Mesodermal cell (in vitro differentiated cells): ENCODE results near the gene CMPK1.
A peak's percentile ranks its signal among the peaks of the same experiment; 100 is the strongest.

Experiments used
- H3K27ac ChIP-seq: 2 replicates; pipeline ENCODE4 v1.7.0; 2013; ENCODE audit warnings: mild to moderate bottlenecking, low read depth, low read length, moderate library complexity; ENCODE audit not compliant: severe bottlenecking
- H3K36me3 ChIP-seq: 2 replicates; pipeline ENCODE4 v1.7.1; 2013; ENCODE audit warnings: mild to moderate bottlenecking, low read length, moderate library complexity; ENCODE audit not compliant: control insufficient read depth, insufficient read depth
- H3K4me1 ChIP-seq: one replicate; pipeline ENCODE4 v1.7.1; 2013; ENCODE audit warnings: mild to moderate bottlenecking, low read length; ENCODE audit not compliant: insufficient read depth, control insufficient read depth, poor library complexity, severe bottlenecking
- H3K4me3 ChIP-seq: 2 replicates; pipeline ENCODE4 v1.7.0; 2013; ENCODE audit warnings: low read length, control low read depth, mild to moderate bottlenecking; ENCODE audit not compliant: insufficient read depth, poor library complexity, severe bottlenecking; ENCODE audit errors: extremely low read depth
- H3K9me3 ChIP-seq: 2 replicates; pipeline ENCODE4 v1.7.1; 2013; ENCODE audit warnings: mild to moderate bottlenecking, low read length, moderate library complexity; ENCODE audit not compliant: control insufficient read depth
- WGBS, 2 experiments: methylation state at CpG; one replicate each; pipeline ENCODE4 v1.1.5; 2013; ENCODE audit warnings: missing lambda C conversion rate in 2 of 2; ENCODE audit not compliant: insufficient coverage in 2 of 2; 5-methylcytosine and 5-hydroxymethylcytosine counted together

The CMPK1 gene

GRCh38 chr1:47324682-47325081 lies 8.9 kb upstream of the CMPK1 start:
- no peaks in the 10 kb centered on the region for H3K9me3 ChIP-seq
- H3K36me3 ChIP-seq, result no peaks in the 10 kb centered on the region
- no peak overlapping the region for H3K27ac ChIP-seq
- WGBS, 2 experiments, result 90 to 100% methylated on average over 2 to 3 of the region's 3 CpGs
- H3K4me3 ChIP-seq, result no peak overlapping the region
- H3K4me1 ChIP-seq, result no peaks in the 10 kb centered on the region

GRCh38 chr1:47325528-47325927 lies 8.1 kb upstream of the CMPK1 start:
- no CpG with 5 or more reads among the region's 2 CpGs for WGBS, 2 experiments
- no peak overlapping the region for H3K4me3 ChIP-seq
- H3K4me1 ChIP-seq, result no peaks in the 10 kb centered on the region
- no peaks in the 10 kb centered on the region for H3K36me3 ChIP-seq
- H3K9me3 ChIP-seq, result no peaks in the 10 kb centered on the region
- no peak overlapping the region for H3K27ac ChIP-seq

- 71 to 100% methylated on average over 1 to 2 of the region's 2 CpGs for WGBS, 2 experiments
- Histone ChIP-seq H3K36me3 (no peaks in the 10 kb centered on the region), H3K4me3 (no peak overlapping the region), H3K4me1 (no peaks in the 10 kb centered on the region), H3K27ac (no peak overlapping the region), H3K9me3 (no peaks in the 10 kb centered on the region)
These were observed 7.3 kb upstream of the CMPK1 start for GRCh38 chr1:47326271-47326670.

GRCh38 chr1:47328992-47329391 lies 4.6 kb upstream of the CMPK1 start:
- Histone ChIP-seq H3K36me3 (no peaks in the 10 kb centered on the region), H3K4me3 (no peak overlapping the region), H3K4me1 (peaks cover 7% of the 10 kb centered on the region), H3K27ac (no peak overlapping the region), H3K9me3 (no peaks in the 10 kb centered on the region)
- WGBS, 2 experiments, result 100% methylated on average over 1 of the region's 3 CpGs; no CpG with 5 or more reads in 1 of the 2 experiments

- WGBS, 2 experiments, result no CpG with 5 or more reads among the region's 1 CpG
- Histone ChIP-seq H3K36me3 (no peaks in the 10 kb centered on the region), H3K4me3 (no peak overlapping the region), H3K9me3 (no peaks in the 10 kb centered on the region), H3K4me1 (peaks cover 9% of the 10 kb centered on the region), H3K27ac (no peak overlapping the region)
These were observed 3.4 kb upstream of the CMPK1 start for GRCh38 chr1:47330212-47330611.

GRCh38 chr1:47331875-47332274 lies 1.7 kb upstream of the CMPK1 start:
- H3K36me3 ChIP-seq, result peaks cover 15% of the 10 kb centered on the region
- H3K27ac ChIP-seq, result no peak overlapping the region
- H3K4me3 ChIP-seq, result no peak overlapping the region
- no peaks in the 10 kb centered on the region for H3K9me3 ChIP-seq
- H3K4me1 ChIP-seq, result peaks cover 13% of the 10 kb centered on the region
- WGBS, 2 experiments, result 85 to 87% methylated on average over 2 of the region's 2 CpGs

- Histone ChIP-seq H3K36me3 (peaks cover 16% of the 10 kb centered on the region), H3K27ac (peak overlapping the region; percentile 97), H3K4me1 (peaks cover 13% of the 10 kb centered on the region), H3K4me3 (peak overlapping the region; percentile 89), H3K9me3 (no peaks in the 10 kb centered on the region)
- WGBS, 2 experiments, result 63 to 77% methylated on average over 17 to 19 of the region's 19 CpGs
These were observed 612 bp upstream of the CMPK1 start for GRCh38 chr1:47332779-47333577.

GRCh38 chr1:47333922-47334764 lies 553 bp downstream of the CMPK1 start:
- WGBS, 2 experiments, result 0% methylated on average over 56 to 78 of the region's 90 CpGs

GRCh38 chr1:47334765-47335435 lies 1.3 kb downstream of the CMPK1 start:
- H3K4me1 ChIP-seq, result peaks cover 13% of the 10 kb centered on the region
- H3K36me3 ChIP-seq, result peaks cover 21% of the 10 kb centered on the region
- H3K27ac ChIP-seq, result peak overlapping the region; percentile 97
- H3K4me3 ChIP-seq, result peak overlapping the region; percentile 89
- no peaks in the 10 kb centered on the region for H3K9me3 ChIP-seq
- 61 to 70% methylated on average over 7 to 8 of the region's 9 CpGs for WGBS, 2 experiments

More at GRCh38 chr1:47333922-47334764, 553 bp downstream of the CMPK1 start:
- Histone ChIP-seq H3K9me3 (no peaks in the 10 kb centered on the region), H3K4me3 (peak overlapping the region; percentile 89), H3K27ac (peak overlapping the region; percentile 97), H3K4me1 (peaks cover 13% of the 10 kb centered on the region), H3K36me3 (peaks cover 19% of the 10 kb centered on the region)

GRCh38 chr1:47337350-47337749 lies 3.8 kb downstream of the CMPK1 start:
- no peaks in the 10 kb centered on the region for H3K9me3 ChIP-seq
- no peak overlapping the region for H3K4me3 ChIP-seq
- H3K4me1 ChIP-seq, result peaks cover 11% of the 10 kb centered on the region
- H3K36me3 ChIP-seq, result peaks cover 23% of the 10 kb centered on the region
- no peak overlapping the region for H3K27ac ChIP-seq
- WGBS, 2 experiments, result 81% methylated on average over 4 of the region's 6 CpGs; no CpG with 5 or more reads in 1 of the 2 experiments
